HG03060 (cell line): ENCODE results near the gene SPCS3.
"Not testable (repeated sequence)": the region's sequence is repeated elsewhere in the genome, so short reads cannot be mapped to it uniquely, and the experiment has no call there.

Experiments
- ATAC-seq: cut with Tn5 transposase; IDR thresholded peaks from one replicate; pipeline ENCODE4 v1.9.1; 2021; ENCODE audit warnings: low read depth, moderate number of reproducible peaks; ENCODE audit not compliant: unreplicated experiment

The SPCS3 gene

GRCh38 chr4:176302283-176303275, 17.2 kb upstream of the SPCS3 start:
- ATAC-seq = no peak

GRCh38 chr4:176303938-176304337, 15.8 kb upstream of the SPCS3 start:
- ATAC-seq = no peak

GRCh38 chr4:176306837-176307665, 12.7 kb upstream of the SPCS3 start:
- ATAC-seq = no peak

- ATAC-seq = no peak
These were observed 12.2 kb upstream of the SPCS3 start for GRCh38 chr4:176307666-176307930.

GRCh38 chr4:176308441-176308840, 11.3 kb upstream of the SPCS3 start:
- no peak for ATAC-seq

GRCh38 chr4:176309046-176309445, 10.7 kb upstream of the SPCS3 start:
- ATAC-seq = peak; percentile 95

- ATAC-seq = no peak
These were observed 10.0 kb upstream of the SPCS3 start for GRCh38 chr4:176309772-176310171.

- ATAC-seq = no peak
These were observed 6.0 kb upstream of the SPCS3 start for GRCh38 chr4:176313596-176314336.

GRCh38 chr4:176319151-176319703, 539 bp upstream of the SPCS3 start:
- ATAC-seq = no peak

- peak; percentile 52 for ATAC-seq
These were observed 692 bp downstream of the SPCS3 start for GRCh38 chr4:176320340-176320975.

- no peak for ATAC-seq
These were observed 1.2 kb downstream of the SPCS3 start for GRCh38 chr4:176320976-176321361.

- ATAC-seq = no peak
These were observed 1.8 kb downstream of the SPCS3 start for GRCh38 chr4:176321589-176321988.

GRCh38 chr4:176323511-176324160, 3.9 kb downstream of the SPCS3 start:
- ATAC-seq = no peak

- ATAC-seq = not testable (repeated sequence)
These were observed 5.1 kb downstream of the SPCS3 start for GRCh38 chr4:176324876-176325275.

- ATAC-seq = no peak
These were observed 13.3 kb downstream of the SPCS3 start for GRCh38 chr4:176333076-176333475.

- no peak for ATAC-seq
These were observed 14.3 kb downstream of the SPCS3 start for GRCh38 chr4:176334066-176334465.

GRCh38 chr4:176335421-176335820, 15.7 kb downstream of the SPCS3 start:
- no peak for ATAC-seq

- ATAC-seq = no peak
These were observed 20.4 kb downstream of the SPCS3 start for GRCh38 chr4:176339936-176340761.
